HCT116 (cell line): ENCODE measurements around the gene PXN. TPM values are rescaled to one million over a fixed set of nuclear protein-coding genes. Genes with fewer than 3 reads are reported as not detected.
A peak's percentile ranks its signal among the peaks of the same experiment; 100 is the strongest.

Experiments
- ATAC-seq: fragments of 200-7000 bp; cut with Tn5 transposase; 2 replicates; pipeline ENCODE4 v1.9.1; 2020; ENCODE audit warnings: mild to moderate bottlenecking, moderate library complexity
- BruUV-seq: library from RNA; stranded (reverse); fragments of 400-500 nt; replicated peaks from 2 replicates; lab custom pipeline; 2021; lab: Mats Ljungman, UMichigan
- CTCF ChIA-PET: fragments of 300-600 bp; sonication (Branson Sonifier 250); formaldehyde crosslinking; loops from one replicate; lab custom pipeline; 2021; ENCODE audit warnings: antibody characterized with exemption; lab: Charles Lee
- POLR2A ChIA-PET: fragments of 300-600, 350-600 bp; sonication (Branson Sonifier 250); formaldehyde crosslinking; loops from one replicate; lab custom pipeline; 2021; ENCODE audit warnings: antibody characterized with exemption; lab: Charles Lee
- RAD21 ChIA-PET, 2 experiments: fragments of 300-600 bp; sonication (Branson Sonifier 250); formaldehyde crosslinking; loops; one replicate each; lab custom pipeline; 2023; ENCODE audit warnings: low total read pairs in 2 of 2; ENCODE audit not compliant: uncharacterized antibody in 2 of 2, unreplicated experiment in 2 of 2, low non-redundant PET in 1 of 2; lab: Charles Lee
- DNase-seq: peaks from one replicate; pipeline ENCODE4 v3.0.0-alpha.2; 2010; ENCODE audit warnings: low read depth, low spot score
- H2AFZ ChIP-seq: fragments of 200-600 bp; shearing (Covaris generic), sonication (generic); 2 replicates; pipeline ENCODE4 v1.6.1; 2017; ENCODE audit warnings: low read depth, mixed run types, mixed read lengths, antibody characterized with exemption, low read length; ENCODE audit not compliant: poor library complexity, severe bottlenecking
- H3K27ac ChIP-seq: 2 replicates; pipeline ENCODE4 v1.5.1; 2012; ENCODE audit warnings: low read depth, low read length
- H3K27me3 ChIP-seq: fragments of 200-600 bp; sonication (generic); 2 replicates; pipeline ENCODE4 v1.6.1; 2016; ENCODE audit warnings: mixed run types, low read length, mixed read lengths; ENCODE audit not compliant: insufficient read depth
- H3K36me3 ChIP-seq, 2 experiments: fragments of 200-500 bp in 1 of 2; fragments of 200-600 bp in 1 of 2; sonication (Bioruptor generic) in 1 of 2; sonication (generic) in 1 of 2; 2 replicates each; pipeline versions ENCODE4 v1.5.1 to v1.6.1; 2014 to 2016; ENCODE audit warnings: low read length in 2 of 2, inconsistent platforms in 1 of 2, mixed read lengths in 1 of 2, mixed run types in 1 of 2; ENCODE audit not compliant: insufficient read depth in 2 of 2, control insufficient read depth in 1 of 2
- H3K4me1 ChIP-seq, 2 experiments: fragments of 200-600 bp in 1 of 2; sonication (generic) in 1 of 2; 2 replicates each; pipeline versions ENCODE4 v1.5.1 to v1.6.1; 2012 to 2017; ENCODE audit warnings: low read length in 2 of 2, inconsistent platforms in 1 of 2, mild to moderate bottlenecking in 1 of 2, mixed read lengths in 1 of 2, mixed run types in 1 of 2, moderate library complexity in 1 of 2; ENCODE audit not compliant: insufficient read depth in 2 of 2, control insufficient read depth in 1 of 2
- H3K4me2 ChIP-seq: fragments of 200-600 bp; sonication (generic); 2 replicates; pipeline ENCODE4 v1.6.1; 2017; ENCODE audit warnings: mixed run types, low read length, mixed read lengths
- H3K4me3 ChIP-seq, 2 experiments: fragments of 200-600 bp in 1 of 2; sonication (generic) in 1 of 2; replicated peaks in 1 of 2; 2 replicates each; pipeline ENCODE4 v1.5.1; 2011 to 2016; ENCODE audit warnings: low read length in 2 of 2, control low read depth in 1 of 2, low read depth in 1 of 2, mild to moderate bottlenecking in 1 of 2, mixed read lengths in 1 of 2, mixed run types in 1 of 2
- H3K79me2 ChIP-seq: fragments of 200-600 bp; sonication (generic); 2 replicates; pipeline ENCODE4 v1.6.1; 2017; ENCODE audit warnings: mild to moderate bottlenecking, mixed run types, low read length, moderate library complexity, mixed read lengths; ENCODE audit not compliant: insufficient read depth
- H3K9ac ChIP-seq: fragments of 200-600 bp; sonication (generic); 2 replicates; pipeline ENCODE4 v1.6.1; 2016; ENCODE audit warnings: low read length, mixed read lengths
- H3K9me2 ChIP-seq: fragments of 200-600 bp; sonication (generic), shearing (Covaris generic); 2 replicates; pipeline ENCODE4 v1.6.1; 2017; ENCODE audit warnings: mixed run types, mild to moderate bottlenecking, moderate library complexity; ENCODE audit not compliant: insufficient read depth
- H3K9me3 ChIP-seq, 2 experiments: fragments of 200-500 bp in 1 of 2; fragments of 200-600 bp in 1 of 2; sonication (Bioruptor generic) in 1 of 2; sonication (generic) in 1 of 2; 2 replicates each; pipeline ENCODE4 v1.6.1; 2014 to 2017; ENCODE audit warnings: low read length in 2 of 2, mixed read lengths in 2 of 2, inconsistent platforms in 1 of 2, low read depth in 1 of 2, mild to moderate bottlenecking in 1 of 2, mixed run types in 1 of 2, moderate library complexity in 1 of 2; ENCODE audit not compliant: control insufficient read depth in 1 of 2, insufficient read depth in 1 of 2
- H4K20me1 ChIP-seq: fragments of 200-600 bp; sonication (generic), shearing (Covaris generic); 2 replicates; pipeline ENCODE4 v1.6.1; 2017; ENCODE audit warnings: mixed run types, mild to moderate bottlenecking, moderate library complexity; ENCODE audit not compliant: insufficient read depth
- ELF1 ChIP-seq: IDR thresholded peaks from 2 replicates; pipeline ENCODE4 v1.6.1; 2012; ENCODE audit warnings: low read depth, borderline replicate concordance
- POLR2AphosphoS5 ChIP-seq: IDR thresholded peaks from 2 replicates; pipeline ENCODE4 v1.6.1; 2011; ENCODE audit warnings: mild to moderate bottlenecking, low read depth, low read length, moderate library complexity
- SIN3A ChIP-seq: IDR thresholded peaks from 2 replicates; pipeline ENCODE4 v1.6.1; 2012; ENCODE audit warnings: low read depth
- SP1 ChIP-seq: IDR thresholded peaks from 2 replicates; pipeline ENCODE4 v1.6.1; 2012; ENCODE audit warnings: low read depth
- TCF7L2 ChIP-seq: IDR thresholded peaks from 2 replicates; pipeline ENCODE4 v1.7.0; 2011; ENCODE audit warnings: borderline replicate concordance, inconsistent platforms; ENCODE audit not compliant: insufficient read depth, insufficient read length; ENCODE audit errors: extremely low read depth
- ZFX ChIP-seq: fragments of 450-650 bp; IDR thresholded peaks from 2 replicates; pipeline ENCODE4 v1.6.1; 2017
- intact Hi-C: fragments of 100-400 bp; cut with micrococcal nuclease; formaldehyde crosslinking; loops from 2 replicates; pipeline ENCODE4 v1.10.0; 2022
- total RNA-seq: library from RNA; stranded (reverse); gene quantifications from one replicate; pipeline ENCODE4 v1.2.1, GENCODE V29; 2021; ENCODE audit not compliant: unreplicated experiment
- TF ChIP-seq, protein P1 (sequence below): IDR thresholded peaks from 2 replicates; pipeline ENCODE4 v1.6.1; 2012

Gene PXN
- total RNA-seq, 1 experiment from 2014 or later: 211 TPM

GRCh38 chr12:120229487-120230325 is 35.8 kb downstream of the PXN start:
- ChIA-PET POLR2A (interaction anchor here (1.2 to 8.9 kb wide), 6 partner anchors 10 to 242 kb away, joined by 3 to 394 read pairs (median 70); partner anchors contain the start of genes PXN, RNU4-1, RNU4-2 and RPLP0), CTCF (interaction anchor here (0.9 to 8.1 kb wide), 7 partner anchors 8 to 72 kb away, joined by 3 to 181 read pairs (median 8); partner anchors contain the start of genes PXN, RNU4-2, RPLP0 and SIRT4), RAD21 (interaction anchor here (0.9 to 5.4 kb wide), 6 partner anchors 32 to 62 kb away, joined by 3 to 62 read pairs (median 8); partner anchors contain the start of genes PXN (in 2 of the 2) and RNU4-2 (in 2 of the 2))
- ATAC-seq (no peak), DNase-seq (no peak)
- Histone ChIP-seq H3K4me3 (peak overlapping the region; percentile 44 to 58), H3K4me2 (peak overlapping the region; percentile 95), H3K27ac (peak overlapping the region; percentile 100), H3K9me3 (no peaks in the 10 kb centered on the region), H3K36me3 (peaks cover 0 to 21% of the 10 kb centered on the region in 2 experiments; a peak in 1 of 4 replicates), H3K79me2 (peaks cover 95% of the 10 kb centered on the region), H4K20me1 (peaks cover 8% of the 10 kb centered on the region; the same call in 1 of the 2 replicates), H2AFZ (no peak overlapping the region), H3K27me3 (no peaks in the 10 kb centered on the region), H3K9me2 (no peaks in the 10 kb centered on the region), H3K9ac (peak overlapping the region; percentile 87), H3K4me1 (peaks cover 67 to 98% of the 10 kb centered on the region in 2 experiments)
- peak; percentile 51; the same call in 1 of the 2 replicates for TF ChIP-seq ZFX
- TF ChIP-seq, protein P1, sequence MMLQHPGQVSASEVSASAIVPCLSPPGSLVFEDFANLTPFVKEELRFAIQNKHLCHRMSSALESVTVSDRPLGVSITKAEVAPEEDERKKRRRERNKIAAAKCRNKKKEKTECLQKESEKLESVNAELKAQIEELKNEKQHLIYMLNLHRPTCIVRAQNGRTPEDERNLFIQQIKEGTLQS: no peak
- TF ChIP-seq ELF1: no peak
- 0 out of 2 replicates have a peak, but pooled peaks have one; percentile 3 for TF ChIP-seq POLR2AphosphoS5
- no peak for TF ChIP-seq SP1
- no peak for TF ChIP-seq SIN3A
- no peak for TF ChIP-seq TCF7L2
- intact Hi-C loops: loop anchor here (10.0 kb wide), 1 partner anchor 205 kb away; the partner anchor contains the start of gene COX6A1
- no TSS peak for BruUV-seq
